HG03066 (cell line): ENCODE measurements around the gene AHNAK.

ENCODE experiments used
- ATAC-seq: cut with Tn5 transposase; IDR thresholded peaks from one replicate; pipeline ENCODE4 v1.9.1; 2021; ENCODE audit warnings: low read depth; ENCODE audit not compliant: unreplicated experiment

AHNAK gene

GRCh38 chr11:62536301-62536957 is 10.2 kb downstream of the AHNAK start:
- ATAC-seq: no peak

GRCh38 chr11:62535802-62536201 is 10.8 kb downstream of the AHNAK start:
- no peak for ATAC-seq

- ATAC-seq: no peak
Observed at GRCh38 chr11:62534779-62535545, 11.6 kb downstream of the AHNAK start.

- no peak for ATAC-seq
Observed at GRCh38 chr11:62532096-62532495, 14.5 kb downstream of the AHNAK start.

DNA sequence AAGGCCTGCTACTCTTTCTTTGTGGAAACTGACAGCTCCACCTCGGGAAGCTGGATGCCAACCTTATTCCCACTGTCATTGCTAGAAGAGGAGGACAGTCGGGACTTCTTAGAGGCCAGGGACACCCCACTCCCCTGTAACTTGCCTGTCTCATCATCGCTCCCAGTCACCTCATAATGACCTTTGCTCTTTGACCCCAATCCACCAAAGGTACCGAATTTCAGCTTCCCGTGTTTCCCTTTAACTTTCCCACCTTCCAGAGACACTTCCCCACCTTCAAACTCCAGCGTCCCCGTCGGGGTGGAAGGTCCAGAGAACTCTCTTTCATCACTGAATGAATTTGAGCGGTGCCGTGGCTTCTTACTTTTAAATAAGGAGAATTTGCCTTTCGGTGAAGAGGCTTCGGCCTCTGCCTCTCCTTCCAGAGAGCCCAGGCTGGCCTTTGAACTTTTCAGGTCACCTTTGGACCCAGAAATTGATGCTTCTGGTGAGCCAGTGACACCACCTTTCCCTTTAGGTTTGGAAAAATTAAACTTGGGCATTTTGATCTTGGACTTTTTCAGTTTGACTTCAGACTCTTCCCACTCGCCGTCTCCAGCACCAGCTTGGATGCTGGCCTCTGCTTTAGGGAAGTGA is 29.8 kb downstream of the AHNAK start:
- no peak for ATAC-seq

DNA sequence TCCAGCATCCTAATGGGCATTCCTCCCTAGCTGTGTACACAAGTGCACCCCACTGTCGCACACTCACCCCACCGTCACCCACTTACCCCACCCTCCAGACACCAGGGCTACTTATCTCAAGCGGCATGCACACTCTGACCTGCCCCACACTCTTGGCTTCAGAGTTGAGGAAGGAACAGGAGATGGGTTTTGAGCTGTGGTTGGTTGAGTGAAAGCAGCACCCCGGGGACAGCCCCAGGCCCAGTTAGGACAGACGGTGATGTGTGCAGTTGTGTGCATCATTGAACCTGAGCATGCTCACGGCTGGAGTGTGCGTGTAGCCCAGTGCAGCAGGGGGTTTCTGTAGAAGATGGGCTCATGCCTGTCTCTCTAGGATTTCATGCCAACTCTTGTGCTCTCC is 32.5 kb downstream of the AHNAK start:
- ATAC-seq: no peak

GRCh38 chr11:62513626-62514025 is 33.0 kb downstream of the AHNAK start:
- no peak for ATAC-seq

DNA sequence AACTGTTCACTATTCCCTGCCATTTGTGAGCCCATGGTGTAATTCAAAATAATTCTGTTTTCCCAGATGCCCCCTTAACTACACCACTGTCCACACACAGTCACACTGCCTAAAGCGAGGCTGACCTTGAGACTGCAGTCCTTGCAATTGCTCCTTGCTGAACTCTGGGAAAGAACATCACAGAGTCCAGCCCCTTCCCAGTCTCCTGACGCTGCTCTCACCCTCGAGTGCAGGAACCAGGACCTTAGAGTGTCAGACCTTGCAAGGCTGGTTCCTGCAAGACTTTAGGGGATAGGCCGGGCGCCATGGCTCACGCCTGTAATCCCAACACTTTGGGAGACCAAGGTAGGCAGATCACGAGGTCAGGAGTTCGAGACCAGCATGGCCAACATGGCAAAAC is 33.6 kb downstream of the AHNAK start:
- no peak for ATAC-seq

GRCh38 chr11:62508336-62509058 is 38.1 kb downstream of the AHNAK start:
- ATAC-seq: no peak

DNA sequence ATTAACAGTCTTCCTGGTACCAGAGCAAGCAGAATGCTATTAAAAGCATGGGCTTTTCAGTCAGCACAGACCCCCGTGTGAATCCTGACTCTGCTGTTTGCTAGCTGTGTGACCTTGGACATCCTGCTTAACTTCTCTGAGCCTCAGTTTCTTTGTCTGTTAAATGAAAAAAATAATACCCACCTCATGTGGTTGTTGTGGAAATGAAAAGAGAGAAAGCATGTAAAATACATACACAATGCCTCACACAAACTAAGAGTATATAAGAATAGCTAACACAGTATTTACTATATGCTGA is 39.5 kb downstream of the AHNAK start:
- ATAC-seq: no peak

DNA sequence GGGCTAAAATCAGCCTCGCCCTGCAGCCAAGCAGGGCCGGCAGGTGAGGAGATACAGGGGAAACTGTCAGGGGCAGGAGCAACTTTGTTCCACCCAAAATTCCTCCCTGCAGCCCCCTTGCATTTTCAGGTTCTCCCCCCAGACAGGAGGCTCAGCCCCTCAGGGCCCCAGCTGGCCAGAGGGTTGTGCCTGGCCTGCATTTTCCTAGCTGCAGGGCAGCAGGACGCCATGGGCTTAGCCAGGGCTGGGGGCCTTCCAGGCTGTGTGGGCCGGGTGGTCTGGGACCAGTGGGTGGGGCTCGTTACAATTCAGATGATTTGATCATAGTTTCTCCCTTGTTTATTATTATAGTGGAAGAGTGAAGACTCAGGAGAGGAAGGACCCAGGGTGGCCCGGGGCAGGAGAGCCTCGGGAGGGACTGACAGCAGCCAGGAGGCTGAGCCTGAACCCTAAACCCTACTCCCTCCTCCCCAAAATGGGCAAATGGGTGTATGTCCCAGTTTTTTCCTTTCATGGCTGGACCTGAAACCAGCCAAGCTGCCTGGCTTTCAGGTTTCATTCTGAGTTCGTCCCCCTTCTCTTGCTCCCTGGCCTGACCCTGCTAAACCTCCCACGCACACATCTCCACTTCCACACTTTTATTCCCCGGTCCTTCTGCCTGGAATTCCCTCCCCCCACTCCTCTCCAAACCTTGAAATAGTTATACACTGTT is 40.0 kb downstream of the AHNAK start:
- no peak for ATAC-seq

DNA sequence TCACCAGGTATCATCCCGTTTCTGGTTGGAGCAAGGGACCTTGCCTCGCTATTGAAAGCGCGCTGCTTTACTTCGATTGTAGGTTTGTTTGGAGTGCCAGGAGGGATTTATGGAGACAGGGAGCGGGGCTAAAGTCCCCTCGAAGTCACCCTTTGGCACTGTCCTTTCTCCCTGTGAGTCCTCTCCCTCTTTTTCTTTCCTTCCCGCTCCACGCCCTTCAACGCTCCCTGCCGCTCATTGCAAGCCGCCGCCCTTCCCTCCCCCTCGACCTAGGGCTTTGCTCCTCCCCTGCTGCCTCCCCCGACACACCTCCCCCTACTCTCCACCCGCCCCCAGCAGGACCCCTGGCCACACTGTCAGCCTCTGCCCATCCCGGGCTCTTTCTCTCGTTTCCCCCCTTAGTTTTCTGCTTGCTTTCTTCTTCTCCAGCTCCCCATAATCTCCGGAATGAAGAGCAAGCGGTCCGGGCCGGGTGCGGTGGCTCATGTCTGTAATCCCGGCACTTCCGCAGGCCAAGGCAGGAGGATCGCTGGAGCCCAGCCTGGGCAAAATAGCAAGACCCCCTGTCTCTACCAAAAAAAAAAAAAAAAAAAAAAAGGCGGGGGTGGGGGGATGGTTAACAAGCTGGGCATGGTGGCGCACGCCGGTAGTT is 41.0 kb downstream of the AHNAK start:
- ATAC-seq: no peak

DNA sequence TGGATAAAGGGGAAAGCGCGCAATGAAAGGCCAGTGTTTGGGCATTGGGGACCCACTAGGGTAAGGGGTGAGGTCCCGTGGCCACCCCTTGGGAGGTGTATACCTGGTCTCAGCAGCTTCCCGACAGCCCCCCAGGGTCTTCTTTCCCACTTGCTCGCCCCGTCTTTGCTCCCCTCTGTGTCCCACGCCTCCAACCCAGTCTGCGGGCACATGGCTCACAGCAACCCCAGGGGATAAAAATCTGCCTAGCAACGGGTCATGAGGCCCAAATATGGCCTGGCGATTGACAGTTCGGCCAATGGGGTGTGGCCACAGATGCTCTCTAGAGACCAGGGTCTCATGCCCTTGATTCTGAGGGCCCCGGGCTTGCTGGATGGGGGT is 41.6 kb downstream of the AHNAK start:
- ATAC-seq: no peak

DNA sequence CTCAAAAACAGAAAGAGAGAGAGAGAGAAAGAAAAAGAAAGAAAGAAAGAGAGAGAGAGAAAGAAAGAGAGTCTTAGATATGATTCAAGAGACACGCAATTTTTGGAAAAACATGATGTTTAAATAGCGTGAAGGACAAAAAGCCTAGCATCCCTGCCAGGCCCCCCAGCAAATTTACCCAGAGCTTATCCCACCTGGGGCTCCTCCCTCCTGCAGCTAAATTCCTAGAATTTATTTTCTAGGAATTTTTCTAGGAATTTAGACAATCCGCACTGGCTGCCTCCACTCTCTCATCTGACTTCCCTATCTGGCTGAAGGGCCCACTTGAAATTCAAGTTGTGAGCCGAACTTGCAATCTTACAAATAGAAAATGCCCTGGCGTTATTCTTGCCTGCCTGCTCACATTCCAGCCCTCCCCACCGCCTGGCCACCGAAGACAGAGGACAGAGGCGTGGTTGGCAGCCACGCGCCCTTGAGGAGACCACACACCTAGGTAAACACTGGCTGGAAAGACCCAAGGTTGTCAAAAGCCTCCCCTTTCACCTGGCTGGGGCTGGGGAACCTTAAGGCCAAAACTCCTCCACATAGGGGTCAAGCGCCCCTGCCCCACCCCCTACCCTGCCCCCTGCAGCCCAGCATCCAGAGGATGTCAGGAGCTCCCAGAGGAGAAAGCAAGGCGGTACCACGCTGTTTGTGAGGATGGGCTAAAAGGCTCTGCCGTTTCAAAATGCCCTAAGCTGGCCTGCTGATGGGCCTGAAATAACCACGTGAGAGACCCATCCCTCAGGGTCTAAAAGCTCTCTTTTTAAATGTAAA is 42.2 kb downstream of the AHNAK start:
- ATAC-seq: no peak

DNA sequence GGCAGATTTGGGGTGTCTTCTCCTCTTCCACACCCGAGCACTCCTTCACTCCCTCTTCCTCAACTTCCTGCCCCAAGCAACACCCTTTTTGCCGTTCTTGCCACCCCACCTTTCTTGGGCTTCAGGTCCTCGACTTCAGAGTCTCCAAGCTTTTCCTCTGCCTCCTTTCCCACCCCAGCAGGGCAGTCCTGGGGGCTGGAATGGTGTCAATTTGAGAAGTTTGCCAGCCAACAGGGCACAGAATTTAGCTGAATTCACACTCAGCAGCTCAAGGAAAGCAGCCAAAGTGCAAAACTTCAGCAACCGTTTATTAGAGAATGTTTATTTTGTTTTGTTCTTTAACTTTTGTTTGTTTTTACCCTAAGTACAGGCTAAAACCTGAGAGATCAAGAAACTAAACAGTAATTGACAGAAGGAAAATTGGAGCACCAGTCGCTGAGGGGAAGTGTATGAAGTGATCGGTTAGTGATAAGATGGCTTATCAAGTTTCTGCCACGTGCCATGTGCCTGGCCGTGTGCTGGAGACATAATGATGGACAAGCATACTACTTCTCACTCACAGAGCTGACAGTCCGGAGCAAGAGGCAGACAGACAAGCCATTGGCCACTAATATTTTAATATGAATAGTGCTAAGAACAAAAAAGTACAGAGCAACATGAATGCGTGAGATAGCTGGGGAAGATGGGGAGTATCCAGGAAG is 44.4 kb downstream of the AHNAK start:
- ATAC-seq: no peak

GRCh38 chr11:62501432-62501891 is 45.1 kb downstream of the AHNAK start:
- ATAC-seq: no peak

GRCh38 chr11:62500650-62501030 is 46.0 kb downstream of the AHNAK start:
- no peak for ATAC-seq

DNA sequence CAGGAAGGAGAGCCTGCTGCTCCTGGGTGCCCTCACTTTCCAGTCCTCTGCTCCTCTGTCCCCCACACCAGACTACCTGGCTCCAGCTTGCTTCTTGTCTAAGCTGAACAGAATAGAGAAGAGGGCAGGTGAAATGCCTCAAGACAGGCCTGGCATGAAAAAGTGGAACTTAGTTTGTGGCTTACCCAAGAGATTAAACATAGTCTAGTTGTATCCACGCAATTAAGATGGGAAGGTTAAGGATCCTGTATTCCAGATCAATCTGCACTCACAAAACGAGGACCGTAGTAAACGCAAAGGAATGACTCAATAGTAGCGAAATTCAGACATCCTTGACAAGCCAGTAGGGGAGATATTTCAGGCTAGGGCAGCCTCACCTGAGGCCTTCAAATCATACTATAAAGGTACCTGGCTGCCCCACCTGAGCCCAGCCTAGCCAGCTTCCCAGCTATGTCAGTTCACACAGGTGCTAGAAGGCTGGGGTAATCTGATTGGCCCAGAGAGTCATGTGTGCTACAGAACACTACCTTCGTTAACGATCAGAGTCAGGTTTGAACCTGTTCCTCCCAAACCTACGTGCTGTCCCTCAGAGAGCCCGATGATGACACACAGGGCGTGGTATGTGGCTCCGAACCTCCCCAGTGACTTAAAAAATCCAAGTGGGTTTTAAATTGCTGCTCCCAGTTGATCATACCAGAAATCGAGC is 46.5 kb downstream of the AHNAK start:
- ATAC-seq: no peak
